H1 (cell line): ENCODE results near the gene ADARB2. TPM values are rescaled to one million over a fixed set of nuclear protein-coding genes. Genes with fewer than 3 reads are reported as not detected.

Source experiments
- CTCF ChIA-PET: fragments of 300-600 bp; sonication (Branson Sonifier 250); formaldehyde crosslinking; loops from one replicate; lab custom pipeline; 2021; ENCODE audit not compliant: partially characterized antibody; lab: Charles Lee
- POLR2A ChIA-PET: fragments of 300-600 bp; sonication (Branson Sonifier 250); formaldehyde crosslinking; loops from one replicate; lab custom pipeline; 2021; ENCODE audit warnings: inconsistent platforms; ENCODE audit not compliant: partially characterized antibody; lab: Charles Lee
- DNase-seq, 2 experiments: peaks; one replicate each; pipeline versions ENCODE4 v3.0.0 to v3.0.0-alpha.2; 2010 to 2022; ENCODE audit warnings: low spot score in 2 of 2, low read depth in 1 of 2, mixed read lengths in 1 of 2
- FAIRE-seq: peaks from 2 replicates; lab custom pipeline; 2011; peaks lifted over from hg19 to GRCh38; lab: Jason Lieb, UNC
- H2AFZ ChIP-seq: 2 replicates; pipeline ENCODE4 v1.8.1; 2012; ENCODE audit warnings: low read length, inconsistent platforms
- H2AK5ac ChIP-seq: 2 replicates; pipeline ENCODE4 v1.6.1; 2013; ENCODE audit warnings: low read depth, low read length
- H2BK120ac ChIP-seq: replicated peaks from 2 replicates; pipeline ENCODE3; 2013; ENCODE audit warnings: low read depth, low read length, inconsistent platforms
- H2BK12ac ChIP-seq: 2 replicates; pipeline ENCODE4 v1.6.1; 2013; ENCODE audit warnings: low read depth, low read length
- H2BK15ac ChIP-seq: 2 replicates; pipeline ENCODE4 v1.6.1; 2013; ENCODE audit warnings: low read length
- H2BK20ac ChIP-seq: 2 replicates; pipeline ENCODE4 v1.6.1; 2013; ENCODE audit warnings: low read length
- H2BK5ac ChIP-seq: 2 replicates; pipeline ENCODE4 v1.6.1; 2013; ENCODE audit warnings: low read depth, low read length
- H3K14ac ChIP-seq: 2 replicates; pipeline ENCODE4 v1.6.1; 2013; ENCODE audit warnings: inconsistent platforms; ENCODE audit not compliant: insufficient read length
- H3K18ac ChIP-seq: 2 replicates; pipeline ENCODE4 v1.6.1; 2013; ENCODE audit warnings: low read length; ENCODE audit errors: extremely low read depth
- H3K23ac ChIP-seq: 2 replicates; pipeline ENCODE4 v1.6.1; 2013; ENCODE audit warnings: inconsistent platforms; ENCODE audit not compliant: insufficient read length
- H3K23me2 ChIP-seq: 2 replicates; pipeline ENCODE4 v1.6.1; 2013; ENCODE audit warnings: low read depth, low read length
- H3K27ac ChIP-seq: 2 replicates; pipeline ENCODE4 v1.6.1; 2011; ENCODE audit warnings: low read depth, low read length, inconsistent platforms
- H3K27me3 ChIP-seq, 4 experiments: replicated peaks in 1 of 4; 1 replicate in 1 of 4; 2 replicates in 3 of 4; pipeline versions ENCODE4 v1.6.1 to v1.8.1; 2011 to 2013; ENCODE audit warnings: low read length in 3 of 4, mild to moderate bottlenecking in 3 of 4, inconsistent platforms in 2 of 4, mixed read lengths in 2 of 4, moderate library complexity in 1 of 4; ENCODE audit not compliant: control insufficient read depth in 3 of 4, insufficient read depth in 3 of 4; ENCODE audit errors: extremely low read depth in 1 of 4
- H3K36me3 ChIP-seq, 4 experiments: 2 replicates each; pipeline versions ENCODE4 v1.6.1 to v1.8.1; 2011 to 2013; ENCODE audit warnings: mild to moderate bottlenecking in 4 of 4, low read length in 3 of 4, moderate library complexity in 2 of 4, control low read depth in 1 of 4, inconsistent platforms in 1 of 4; ENCODE audit not compliant: insufficient read depth in 4 of 4, control insufficient read depth in 2 of 4
- H3K4ac ChIP-seq: replicated peaks from 2 replicates; pipeline ENCODE3; 2013; ENCODE audit warnings: low read length, low read depth, mixed read lengths, inconsistent platforms; ENCODE audit not compliant: insufficient read length
- H3K4me1 ChIP-seq, 4 experiments: replicated peaks in 1 of 4; 1 replicate in 1 of 4; 2 replicates in 3 of 4; pipeline versions ENCODE4 v1.6.1 to v1.8.1; 2011 to 2013; ENCODE audit warnings: low read length in 3 of 4, inconsistent platforms in 2 of 4, mixed read lengths in 1 of 4; ENCODE audit not compliant: insufficient read depth in 4 of 4, control insufficient read depth in 3 of 4
- H3K4me2 ChIP-seq, 2 experiments: 2 replicates each; pipeline versions ENCODE4 v1.6.1 to v1.8.1; 2011 to 2013; ENCODE audit warnings: low read depth in 2 of 2, low read length in 2 of 2, control low read depth in 1 of 2, inconsistent platforms in 1 of 2, mild to moderate bottlenecking in 1 of 2; ENCODE audit not compliant: insufficient read depth in 1 of 2
- H3K4me3 ChIP-seq, 4 experiments: fragments of 200-600, 300-600 bp in 1 of 4; sonication (generic), shearing (Covaris generic), sonication (Bioruptor Twin) in 1 of 4; 2 replicates each; pipeline versions ENCODE4 v1.5.1 to v1.8.1; 2011 to 2016; ENCODE audit warnings: low read length in 4 of 4, low read depth in 3 of 4, control low read depth in 2 of 4, inconsistent platforms in 2 of 4, mild to moderate bottlenecking in 2 of 4, mixed read lengths in 1 of 4, moderate library complexity in 1 of 4; ENCODE audit not compliant: insufficient read depth in 2 of 4; ENCODE audit errors: extremely low read depth in 1 of 4
- H3K56ac ChIP-seq: replicated peaks from 2 replicates; pipeline ENCODE3; 2013; ENCODE audit warnings: low read depth, mild to moderate bottlenecking, mixed read lengths, low read length, inconsistent platforms; ENCODE audit not compliant: insufficient read length
- H3K79me1 ChIP-seq: 2 replicates; pipeline ENCODE4 v1.6.1; 2013; ENCODE audit warnings: low read depth, low read length, control low read depth
- H3K79me2 ChIP-seq, 2 experiments: 2 replicates each; pipeline versions ENCODE4 v1.6.1 to v1.8.1; 2012 to 2013; ENCODE audit warnings: low read length in 2 of 2, mild to moderate bottlenecking in 2 of 2, inconsistent platforms in 1 of 2; ENCODE audit not compliant: insufficient read depth in 2 of 2, control insufficient read depth in 1 of 2
- H3K9ac ChIP-seq, 4 experiments: replicated peaks in 1 of 4; 1 replicate in 1 of 4; 2 replicates in 3 of 4; pipeline versions ENCODE4 v1.6.1 to v1.8.1; 2011 to 2013; ENCODE audit warnings: low read depth in 3 of 4, low read length in 3 of 4, control low read depth in 2 of 4, mild to moderate bottlenecking in 2 of 4, moderate library complexity in 2 of 4, inconsistent platforms in 1 of 4; ENCODE audit errors: extremely low read depth in 1 of 4
- H3K9me3 ChIP-seq, 2 experiments: 2 replicates each; pipeline versions ENCODE4 v1.6.1 to v1.8.1; 2012 to 2013; ENCODE audit warnings: mild to moderate bottlenecking in 2 of 2, moderate library complexity in 2 of 2, control low read depth in 1 of 2, inconsistent platforms in 1 of 2, low read depth in 1 of 2, low read length in 1 of 2, mixed read lengths in 1 of 2; ENCODE audit not compliant: insufficient read depth in 2 of 2
- H4K20me1 ChIP-seq, 2 experiments: replicated peaks in 1 of 2; 2 replicates each; pipeline versions ENCODE3 to v1.8.1; 2011 to 2013; ENCODE audit warnings: inconsistent platforms in 2 of 2, low read length in 2 of 2, mild to moderate bottlenecking in 1 of 2; ENCODE audit not compliant: insufficient read depth in 2 of 2, control insufficient read depth in 1 of 2
- H4K5ac ChIP-seq: 2 replicates; pipeline ENCODE4 v1.6.1; 2013; ENCODE audit warnings: low read length, low read depth, mixed read lengths, inconsistent platforms; ENCODE audit not compliant: insufficient read length
- H4K8ac ChIP-seq: 2 replicates; pipeline ENCODE4 v1.8.0; 2013; ENCODE audit warnings: mild to moderate bottlenecking, moderate library complexity, low read length, inconsistent platforms; ENCODE audit not compliant: insufficient read depth; ENCODE audit errors: extremely low read depth
- H4K91ac ChIP-seq: replicated peaks from 2 replicates; pipeline ENCODE3; 2013; ENCODE audit warnings: low read length, mixed read lengths, inconsistent platforms; ENCODE audit not compliant: insufficient read length
- CBX5 ChIP-seq: fragments of 300-800, 300-1000 bp; sonication (generic); IDR thresholded peaks from 2 replicates; pipeline ENCODE4 v1.7.1; 2016; ENCODE audit warnings: antibody characterized with exemption, low read length, low read depth
- GABPA ChIP-seq: IDR thresholded peaks from 2 replicates; pipeline ENCODE4 v1.6.1; 2011; ENCODE audit warnings: mild to moderate bottlenecking, low read length, moderate library complexity, borderline replicate concordance; ENCODE audit not compliant: insufficient read depth
- POLR2A ChIP-seq, 2 experiments: IDR thresholded peaks; 1 replicate in 1 of 2; 2 replicates in 1 of 2; pipeline ENCODE4 v1.6.1; 2011; ENCODE audit warnings: low read depth in 2 of 2, low read length in 2 of 2, mild to moderate bottlenecking in 2 of 2; ENCODE audit errors: control extremely low read depth in 1 of 2
- RFX5 ChIP-seq: IDR thresholded peaks from 2 replicates; pipeline ENCODE4 v1.6.1; 2011; ENCODE audit warnings: low read depth, low read length, improper control_type of control experiment, borderline replicate concordance
- SIN3A ChIP-seq, 2 experiments: IDR thresholded peaks in 1 of 2; conservative IDR thresholded peaks in 1 of 2; 2 replicates each; pipeline ENCODE4 v1.6.1; 2011 to 2012; ENCODE audit warnings: low read length in 2 of 2, improper control_type of control experiment in 1 of 2, low read depth in 1 of 2, mild to moderate bottlenecking in 1 of 2
- TBP ChIP-seq: IDR thresholded peaks from 2 replicates; pipeline ENCODE4 v1.6.1; 2011; ENCODE audit warnings: low read depth, low read length, improper control_type of control experiment
- WGBS, 2 experiments: shearing (Covaris generic) in 1 of 2; methylation state at CpG; one replicate each; pipeline versions ENCODE4 v1.1.6 to v1.1.7; 2013 to 2015; ENCODE audit warnings: low lambda C conversion rate in 2 of 2, mixed read lengths in 2 of 2, inconsistent platforms in 1 of 2, low coverage in 1 of 2, missing lambda C conversion rate in 1 of 2; ENCODE audit not compliant: insufficient replicate concordance in 2 of 2, insufficient coverage in 1 of 2, insufficient read length in 1 of 2; ENCODE audit errors: extremely low coverage in 1 of 2, missing lambda C conversion rate in 1 of 2; 5-methylcytosine and 5-hydroxymethylcytosine counted together
- polyA plus RNA-seq, 7 experiments: library from polyadenylated mRNA; depleted of rRNA in 3 of 7; stranded (reverse) in 5 of 7; unstranded in 2 of 7; fragments of >200 nt in 5 of 7; fragments of 200-250 nt in 2 of 7; gene quantifications; 1 replicate in 5 of 7; 2 replicates in 1 of 7; 4 replicates in 1 of 7; pipeline versions ENCODE4 v1.2.1 to v1.2.3, GENCODE V29; 2011 to 2013; ENCODE audit warnings: missing spikeins in 2 of 7, mixed read lengths in 2 of 7
- total RNA-seq: library from RNA; stranded (reverse); fragmentation: NEBNext Ultra II Directional; extraction: Animal tissue kit (Norgen Biotek cat#: 25700); gene quantifications from 2 replicates; pipeline ENCODE4 v1.2.1, GENCODE V29; 2021

ADARB2 gene
- total and polyA plus RNA-seq, 2 of the 8 experiments (the other 6 are each of a cell fraction or from before 2014, with no cell fraction given), result 2.2 to 2.8 TPM

DNA sequence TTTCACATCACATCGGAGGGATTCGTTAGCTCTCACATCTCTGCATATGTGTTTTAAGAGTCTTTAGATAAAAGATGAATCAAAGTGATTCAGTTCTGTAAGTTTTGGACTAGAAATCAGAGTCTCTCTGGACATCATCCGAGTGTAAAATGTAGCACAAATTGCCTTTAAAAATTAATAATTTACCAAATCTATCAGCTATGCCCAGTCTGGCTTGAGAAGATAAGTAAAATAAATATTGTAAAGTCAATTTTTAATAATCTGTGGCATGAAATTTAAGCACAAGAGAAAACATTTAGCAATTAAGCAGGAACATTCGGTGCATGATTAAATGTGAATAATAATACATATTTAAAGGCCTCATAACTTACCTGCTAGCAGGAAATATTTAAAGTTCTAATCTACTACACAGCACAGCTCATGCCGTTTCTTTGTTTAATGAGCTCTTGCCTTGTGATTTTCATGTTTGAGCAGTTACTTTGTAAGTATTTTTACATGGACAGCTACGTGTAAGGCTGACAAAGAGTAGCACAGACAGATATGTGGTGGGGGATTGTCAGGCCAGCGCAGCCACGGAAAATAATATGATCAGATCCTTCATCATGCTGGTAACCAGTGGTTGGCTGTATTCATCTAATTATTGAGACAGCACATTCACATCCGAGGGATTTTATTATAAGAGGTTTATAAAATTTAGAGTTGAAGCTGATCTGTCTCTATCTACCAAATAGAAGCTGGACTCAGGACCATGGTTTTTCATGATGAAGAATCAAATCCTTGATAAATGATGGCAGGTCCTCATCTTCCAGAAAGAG lies 317.3 kb downstream of the ADARB2 start:
- no peak overlapping the region for H3K27ac ChIP-seq
- WGBS, 2 experiments, result 84% methylated on average over 9 of the region's 9 CpGs; no CpG with 5 or more reads in 1 of the 2 experiments
- POLR2A ChIA-PET, result interaction anchor here (0.6 to 1.1 kb wide), 3 partner anchors 14 to 40 kb away, joined by 3 read pairs; no protein-coding TSS in a partner anchor
- no peak for TF ChIP-seq CBX5
- no peak for TF ChIP-seq SIN3A (conservative IDR thresholded peaks at IDR 0.05 in 1 of 2, IDR thresholded peaks at IDR 0.05 in 1 of 2; ENCODE audit: low read depth in 1 of 2, low read length in 2 of 2)
- no peak for TF ChIP-seq TBP
- no peak for TF ChIP-seq GABPA
- no peak for TF ChIP-seq RFX5
- no peak for TF ChIP-seq POLR2A (IDR thresholded peaks at IDR 0.05; ENCODE audit: control extremely low read depth in 1 of 2, low read depth in 2 of 2, low read length in 2 of 2)

More for the DNA sequence above, 317.3 kb downstream of the ADARB2 start:
- H3K9me3 ChIP-seq, result no peaks in the 10 kb centered on the region; a peak in 1 of 4 replicates
- H3K79me1 ChIP-seq, result no peaks in the 10 kb centered on the region
- no peak overlapping the region for H3K56ac ChIP-seq
- H4K8ac ChIP-seq, result no peak overlapping the region
- H4K5ac ChIP-seq, result no peak overlapping the region
- no peak overlapping the region for H3K9ac ChIP-seq
- peak overlapping the region; percentile 50 to 97 for H3K4me2 ChIP-seq
- peaks cover 0 to 3% (median 2%) of the 10 kb centered on the region in 4 experiments; a peak in 5 of 7 replicates for H3K4me1 ChIP-seq
- no peak overlapping the region for H4K91ac ChIP-seq
- FAIRE-seq (no peak), DNase-seq (no peak)
- peaks cover 3% of the 10 kb centered on the region; the same call in 1 of the 2 replicates for H3K23me2 ChIP-seq
- H2AK5ac ChIP-seq, result no peak overlapping the region
- no peak overlapping the region for H3K14ac ChIP-seq
- H2BK120ac ChIP-seq, result no peak overlapping the region
- no peaks in the 10 kb centered on the region for H3K36me3 ChIP-seq
- peak overlapping the region in 2 of 4 experiments; percentile 40 to 64; a peak in 3 of 8 replicates for H3K4me3 ChIP-seq
- no peak overlapping the region for H3K4ac ChIP-seq
- no peak overlapping the region for H2BK5ac ChIP-seq
- peaks cover 0 to 14% (median 4%) of the 10 kb centered on the region in 4 experiments; a peak in 5 of 7 replicates for H3K27me3 ChIP-seq
- H2AFZ ChIP-seq, result no peak overlapping the region
- no peak overlapping the region for H2BK15ac ChIP-seq
- H2BK12ac ChIP-seq, result no peak overlapping the region
- no peaks in the 10 kb centered on the region for H4K20me1 ChIP-seq
- no peak overlapping the region for H2BK20ac ChIP-seq
- no peak overlapping the region for H3K23ac ChIP-seq
- H3K18ac ChIP-seq, result no peak overlapping the region
- no peaks in the 10 kb centered on the region for H3K79me2 ChIP-seq
- CTCF ChIA-PET, result interaction anchor here (0.6 to 4.4 kb wide), 33 partner anchors 8 to 516 kb away, joined by 3 to 39 read pairs (median 4); no protein-coding TSS in a partner anchor
